HG03432 (cell line): ENCODE data around the gene LDLRAD4.

Experiments
- ATAC-seq: cut with Tn5 transposase; IDR thresholded peaks from one replicate; pipeline ENCODE4 v1.9.1; 2021; ENCODE audit warnings: mild to moderate bottlenecking, moderate library complexity; ENCODE audit not compliant: unreplicated experiment

Gene LDLRAD4

DNA sequence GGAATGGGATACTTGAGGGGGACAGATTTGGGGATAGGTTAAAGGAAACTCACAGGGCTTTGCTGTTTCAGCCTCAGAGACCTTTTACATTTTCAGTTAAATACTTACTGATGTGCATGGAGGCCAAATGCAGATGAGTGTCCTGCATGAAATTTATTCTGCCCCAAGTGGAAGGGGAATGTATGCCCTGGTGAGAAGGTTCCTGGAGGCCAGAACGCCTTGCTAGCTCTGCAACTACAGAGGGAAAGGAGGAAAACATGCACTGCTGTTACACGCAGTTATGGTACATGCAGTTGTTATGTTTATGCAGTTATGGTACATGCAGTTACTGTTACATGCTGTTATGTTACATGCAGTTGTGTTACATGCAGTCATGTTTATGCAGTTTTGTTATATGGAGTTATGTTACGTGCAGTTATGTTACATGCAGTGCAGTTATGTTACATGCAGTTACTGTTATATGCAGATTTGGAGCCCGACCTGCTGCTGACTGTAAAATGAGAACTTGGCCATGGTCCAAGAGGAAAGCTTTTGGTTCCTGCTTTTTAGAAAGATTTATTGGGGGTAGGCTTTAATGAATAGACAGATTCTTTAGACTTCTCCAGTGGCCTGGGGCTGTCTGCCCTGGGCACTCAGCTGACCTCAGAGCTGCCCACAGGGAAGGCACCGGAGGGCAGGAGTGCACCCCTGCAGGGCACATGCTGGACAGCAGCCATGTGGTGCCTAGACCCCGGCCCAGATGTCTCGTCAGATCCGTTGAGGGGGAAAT is 84.1 kb downstream of the LDLRAD4 start:
- no peak for ATAC-seq

DNA sequence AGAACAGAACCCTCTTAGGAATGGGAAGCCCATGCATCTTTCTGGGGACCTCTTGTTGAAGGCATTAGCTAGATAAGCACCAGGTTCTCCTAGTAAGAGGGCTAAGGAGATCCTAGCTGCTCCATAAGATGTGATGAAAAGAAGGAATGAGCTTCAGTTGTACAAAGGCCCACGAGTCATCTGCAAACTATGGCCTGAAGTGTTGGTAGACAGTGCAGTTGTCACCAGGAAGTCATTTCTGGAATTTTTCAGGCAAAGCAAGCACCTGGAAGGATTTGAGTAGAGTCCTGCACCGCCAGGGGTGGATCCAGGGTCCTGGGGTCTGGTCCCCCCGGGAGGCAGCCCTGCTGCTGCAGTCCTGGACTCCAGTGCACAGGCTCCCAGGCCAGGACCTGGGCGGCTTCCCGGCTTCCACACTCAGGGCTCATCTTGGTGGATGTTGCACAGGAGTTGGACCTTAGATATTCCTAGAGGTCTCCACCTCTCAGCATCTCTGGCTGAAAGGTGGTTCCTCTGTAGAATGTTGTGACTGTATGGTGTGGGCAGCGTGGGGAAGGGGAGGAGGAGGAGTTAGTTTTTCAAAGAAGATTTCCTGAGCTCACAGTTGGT is 85.3 kb downstream of the LDLRAD4 start:
- no peak for ATAC-seq

DNA sequence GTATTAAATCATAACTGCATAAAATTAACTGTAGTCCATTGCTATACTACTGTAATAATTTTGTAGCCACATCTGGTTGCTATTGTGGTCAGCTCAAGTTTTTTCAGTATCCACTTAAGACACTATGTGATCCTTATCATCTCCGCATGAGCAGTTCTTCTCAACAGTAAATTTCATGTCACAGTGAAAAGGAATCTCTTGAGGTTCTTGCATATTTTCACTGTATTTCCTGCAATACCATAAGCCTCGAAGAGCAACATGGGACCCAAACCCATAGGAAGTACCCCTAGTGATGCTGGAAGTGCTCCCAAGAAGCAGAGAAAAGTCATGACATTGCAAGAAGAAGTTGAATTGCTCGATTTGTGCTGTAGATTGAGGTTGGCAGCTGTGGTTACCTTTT is 86.7 kb downstream of the LDLRAD4 start:
- ATAC-seq = no peak

DNA sequence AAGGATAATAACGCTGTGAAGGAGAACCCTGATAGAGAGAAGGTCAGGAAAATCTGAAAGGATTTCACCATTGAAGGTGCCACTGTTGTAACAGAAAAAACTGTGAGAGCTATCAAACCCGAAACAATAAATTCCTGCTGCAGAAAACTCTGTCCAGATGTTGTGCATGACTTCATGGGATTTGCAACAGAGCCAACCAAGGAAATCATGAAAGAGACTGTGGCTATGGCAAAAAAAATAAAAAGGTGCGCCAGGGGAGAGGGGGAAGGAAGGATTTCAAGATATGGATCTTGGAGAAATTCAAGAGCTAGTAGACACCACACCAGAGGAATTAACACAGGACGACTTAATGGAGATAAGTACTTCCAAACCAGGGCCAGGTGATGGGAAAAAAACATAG is 88.0 kb downstream of the LDLRAD4 start:
- no peak for ATAC-seq

DNA sequence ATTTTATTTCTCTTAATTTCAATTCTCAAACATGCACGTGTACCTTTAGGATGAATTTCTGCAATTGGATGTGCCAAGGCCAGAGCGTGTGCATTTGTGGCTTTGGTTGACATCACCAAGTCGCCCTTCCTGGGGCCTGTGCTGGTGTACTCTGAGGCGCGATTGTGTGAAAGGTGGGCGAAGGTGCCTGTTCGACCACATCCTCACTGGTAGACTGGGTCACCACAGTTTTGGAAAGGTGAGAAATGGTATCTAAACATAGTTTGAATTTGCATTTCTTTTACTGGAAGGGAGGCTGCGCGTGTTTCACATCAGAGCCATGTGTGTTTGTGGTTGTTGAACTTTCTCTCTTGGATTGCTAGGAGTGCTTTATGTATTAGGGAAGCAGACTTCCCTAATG is 89.8 kb downstream of the LDLRAD4 start:
- no peak for ATAC-seq

DNA sequence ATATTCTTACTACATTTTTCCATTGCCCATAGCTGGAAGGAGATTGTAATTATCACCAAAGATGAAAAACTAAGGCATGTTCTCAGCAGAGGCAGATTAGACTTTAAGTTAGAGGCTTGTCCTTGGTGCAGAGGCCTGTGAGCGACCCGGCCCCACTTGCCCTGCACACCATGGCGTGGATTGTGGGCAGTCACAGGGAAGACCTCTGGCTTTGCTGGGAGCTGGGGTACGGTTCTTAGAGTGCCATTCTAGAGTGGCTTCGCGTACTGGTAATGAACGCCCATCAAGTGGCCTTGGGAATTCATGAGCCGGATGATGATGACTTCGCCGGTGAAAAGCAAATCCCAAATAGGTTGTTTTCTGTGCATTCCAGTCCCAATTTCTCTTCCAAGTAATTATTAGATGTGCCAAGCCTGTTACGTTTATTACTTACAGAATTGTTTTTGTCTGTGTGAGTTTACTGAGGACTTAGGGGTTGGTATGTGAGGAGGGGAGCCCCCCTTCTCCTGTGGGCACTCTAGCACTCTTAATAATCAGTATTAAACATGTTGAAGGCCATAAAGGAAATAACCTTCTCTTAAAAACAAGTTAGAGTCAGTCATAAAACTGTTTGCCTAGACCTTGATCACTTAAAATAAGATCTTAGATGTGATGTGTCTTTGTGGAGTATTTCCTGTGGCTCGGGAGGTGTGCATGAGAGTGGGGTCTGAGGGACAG is 90.6 kb downstream of the LDLRAD4 start:
- no peak for ATAC-seq

DNA sequence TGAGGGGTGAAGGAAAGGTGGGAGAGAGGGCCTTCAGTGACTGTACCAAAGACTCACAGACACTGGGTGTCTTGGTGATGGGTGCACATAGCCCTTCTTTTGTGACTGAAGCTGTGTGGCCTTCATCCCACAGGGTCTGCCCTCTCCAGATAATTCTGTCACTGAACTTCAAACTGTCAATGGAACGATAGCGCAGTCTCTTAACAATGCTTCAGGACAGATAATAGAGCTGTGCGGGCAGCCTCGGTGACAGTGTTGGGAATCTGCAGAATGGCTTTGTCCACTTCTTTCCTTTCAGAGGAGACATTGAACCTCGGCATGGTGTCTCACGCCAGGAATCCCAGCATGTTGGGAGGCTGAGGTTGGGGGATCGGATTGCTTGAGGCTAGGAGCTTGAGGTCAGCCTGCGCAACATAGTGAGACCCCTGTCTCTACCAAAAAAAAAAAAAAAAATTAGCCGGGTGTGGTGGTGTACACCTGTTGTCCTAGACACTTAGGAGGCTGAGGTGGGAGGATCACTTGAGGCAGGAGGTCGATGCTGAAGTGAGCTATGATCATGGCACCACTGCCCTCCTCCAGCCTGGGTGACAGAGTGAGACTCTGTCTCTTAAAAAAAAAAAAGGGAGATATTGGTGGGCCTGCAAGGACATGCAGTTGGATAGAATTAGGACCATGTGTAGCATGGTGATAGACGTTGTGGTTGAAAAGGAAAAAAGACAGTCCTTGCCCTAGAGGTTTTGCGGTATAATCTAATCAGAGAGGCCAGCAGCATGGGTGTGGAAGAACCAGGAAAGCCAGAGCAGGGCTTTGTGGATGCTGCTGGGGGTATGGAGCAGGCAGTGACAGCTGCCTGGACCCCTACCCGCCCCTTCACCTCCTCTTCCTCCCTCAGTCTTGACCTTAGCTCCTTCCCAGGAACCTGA is 91.4 kb downstream of the LDLRAD4 start:
- no peak for ATAC-seq

DNA sequence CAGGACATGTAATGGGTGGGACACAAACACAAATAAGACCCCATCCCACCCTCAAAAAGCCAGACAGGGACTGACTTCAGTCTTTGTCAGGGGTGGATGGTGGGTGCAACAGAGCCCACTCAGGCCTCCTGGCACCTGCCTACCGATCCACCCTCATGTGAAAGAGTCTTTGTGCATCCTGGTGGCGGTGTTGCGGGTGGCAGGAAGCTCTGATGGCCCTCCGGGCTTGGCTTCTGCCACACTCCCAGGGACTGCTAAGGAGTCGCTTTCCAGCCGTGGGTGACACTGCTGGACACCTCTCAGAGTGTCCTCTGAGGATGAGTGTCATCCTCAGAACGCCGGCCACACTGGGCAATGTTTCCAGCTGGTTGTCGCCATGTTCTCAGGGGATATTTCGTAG is 92.6 kb downstream of the LDLRAD4 start:
- no peak for ATAC-seq

DNA sequence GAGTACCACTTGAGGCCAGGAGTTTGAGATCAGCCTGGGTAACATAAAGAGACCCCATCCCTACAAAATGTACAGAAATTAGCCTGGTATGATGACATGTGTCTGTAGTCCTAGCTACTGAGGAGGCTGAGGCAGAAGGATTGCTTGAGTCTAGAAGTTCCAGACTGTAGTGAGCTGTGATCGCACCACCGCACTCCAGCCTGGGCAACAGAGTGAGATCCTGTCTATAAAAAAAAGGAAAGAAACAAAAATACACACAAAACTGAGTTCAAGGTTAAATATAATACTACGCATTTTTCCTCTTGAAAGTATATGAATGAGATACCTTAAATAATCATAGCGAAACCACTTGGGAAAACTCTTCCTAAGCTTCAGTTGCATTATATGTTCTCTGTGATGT is 94.0 kb downstream of the LDLRAD4 start:
- ATAC-seq = no peak

DNA sequence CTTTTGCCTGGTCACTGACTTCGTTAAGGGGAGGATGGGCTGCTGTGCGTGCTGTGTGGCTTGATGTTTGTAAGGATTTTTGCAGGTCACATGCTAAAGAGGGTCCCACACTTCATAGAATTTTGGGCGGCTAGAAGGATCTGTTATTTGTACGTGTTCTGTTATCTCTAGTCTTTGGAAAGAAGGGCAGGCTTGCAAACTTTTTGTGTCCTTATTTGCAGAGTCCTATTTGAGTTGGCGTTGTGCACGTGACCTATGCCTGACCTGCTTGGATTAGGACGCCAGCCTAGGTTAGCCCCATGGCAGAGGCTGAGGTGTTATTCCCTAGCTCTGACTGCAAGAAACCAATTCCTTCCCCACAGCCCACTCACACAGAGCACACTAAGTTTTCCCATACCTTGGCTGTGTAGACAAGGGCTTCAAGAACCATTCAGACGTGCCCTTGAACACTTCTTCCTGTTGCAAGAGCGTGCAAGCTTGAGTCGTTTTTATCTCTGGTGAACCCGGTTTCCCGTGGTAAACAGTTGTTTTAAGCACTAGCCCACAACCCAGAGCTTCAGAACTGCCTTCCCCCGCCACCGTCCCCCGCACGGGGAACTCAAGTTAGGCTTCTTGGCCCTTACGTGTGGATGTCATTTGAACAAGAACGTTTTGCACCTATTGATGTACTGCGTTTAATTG is 94.6 kb downstream of the LDLRAD4 start:
- no peak for ATAC-seq

DNA sequence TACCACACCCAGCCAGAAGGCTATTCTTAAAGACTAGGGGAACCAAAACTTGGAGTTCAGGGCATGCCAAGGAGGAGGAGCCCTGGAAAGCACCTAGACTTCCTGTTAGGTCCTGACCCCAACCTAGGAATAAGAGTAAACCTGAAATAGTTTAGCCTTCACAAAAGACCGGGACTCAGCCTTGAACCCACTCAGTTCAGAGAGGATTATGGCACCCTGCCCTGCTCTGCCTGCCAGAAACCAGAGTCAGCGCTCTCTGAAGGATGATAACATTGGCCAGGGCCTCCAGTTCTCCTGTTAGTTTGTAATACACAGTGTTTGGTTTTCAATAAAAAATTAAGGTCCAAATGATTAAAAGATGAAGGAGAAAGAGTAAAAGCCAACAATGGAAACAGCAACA is 96.4 kb downstream of the LDLRAD4 start:
- no peak for ATAC-seq

DNA sequence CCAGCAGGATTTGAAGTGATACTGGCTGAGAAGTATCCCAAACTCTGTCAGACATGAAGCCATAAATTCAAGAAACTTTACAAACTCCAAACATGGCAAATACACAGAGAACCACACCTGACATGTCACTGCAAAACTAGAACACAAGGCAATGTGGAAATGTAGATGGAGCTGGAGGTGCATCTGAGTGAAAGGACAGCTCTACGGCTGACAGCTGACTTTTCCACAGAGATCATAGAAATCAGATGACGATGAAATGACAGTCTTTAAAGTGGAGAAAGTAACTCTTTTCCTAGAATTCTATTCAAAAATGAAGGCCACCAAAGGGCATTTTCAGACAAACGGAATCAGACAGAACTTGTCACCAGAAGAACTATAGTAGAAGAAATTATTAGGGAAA is 97.5 kb downstream of the LDLRAD4 start:
- no peak for ATAC-seq

DNA sequence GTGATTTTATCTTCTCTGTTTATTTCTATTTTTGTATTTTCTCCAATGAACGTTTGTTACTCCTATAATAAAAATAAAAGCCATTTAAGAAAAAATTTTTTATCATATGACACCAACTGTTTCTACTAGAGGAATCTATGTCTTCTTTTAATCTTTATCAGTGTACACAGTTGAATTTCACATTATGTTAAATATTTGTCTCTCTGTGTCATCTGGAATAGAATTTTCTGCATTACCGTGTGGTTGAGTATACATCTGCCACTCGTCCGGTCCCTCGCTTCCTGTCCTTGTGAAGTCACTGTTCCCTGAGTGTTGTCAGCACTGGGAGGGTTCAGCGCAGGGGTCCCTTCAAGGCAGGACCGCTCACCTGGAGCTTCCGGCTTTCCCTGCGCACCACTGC is 99.2 kb downstream of the LDLRAD4 start:
- no peak for ATAC-seq

DNA sequence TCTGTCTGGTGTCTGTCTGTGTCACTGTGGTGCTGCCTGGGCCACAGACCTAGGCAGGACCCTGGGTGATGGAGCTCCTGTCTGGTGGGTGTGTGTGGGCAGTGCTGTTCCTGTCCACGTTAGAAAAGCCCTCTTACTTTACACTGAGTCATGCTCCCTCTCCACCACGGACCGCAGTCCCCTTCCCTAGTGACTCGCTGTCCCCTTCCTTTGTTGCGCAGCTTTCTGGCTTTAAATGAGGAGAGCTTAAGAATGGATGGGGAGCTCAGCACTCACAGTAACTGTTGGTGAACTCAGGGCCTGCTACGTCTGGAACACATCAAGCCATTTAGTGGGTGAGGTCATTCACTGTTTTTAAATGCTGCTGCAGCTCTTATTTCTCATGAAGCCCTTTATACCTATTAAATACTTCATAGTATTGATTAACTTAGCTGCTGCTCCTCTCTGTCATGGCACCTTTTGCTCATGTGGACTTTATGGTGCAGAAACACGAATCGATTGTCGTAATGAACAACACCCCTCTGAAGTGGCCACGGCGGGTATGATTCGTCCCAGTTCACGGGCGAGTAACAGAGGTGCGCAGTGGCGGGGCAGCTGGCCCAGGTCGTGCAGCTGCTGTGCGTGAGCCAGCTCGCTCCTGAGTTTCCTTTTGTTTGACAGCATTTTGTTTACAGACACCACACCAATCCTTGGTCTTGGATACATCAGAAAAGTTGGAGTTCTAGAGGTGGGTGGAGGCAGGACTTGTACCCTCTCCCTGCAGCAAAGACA is 100.4 kb downstream of the LDLRAD4 start:
- no peak for ATAC-seq

DNA sequence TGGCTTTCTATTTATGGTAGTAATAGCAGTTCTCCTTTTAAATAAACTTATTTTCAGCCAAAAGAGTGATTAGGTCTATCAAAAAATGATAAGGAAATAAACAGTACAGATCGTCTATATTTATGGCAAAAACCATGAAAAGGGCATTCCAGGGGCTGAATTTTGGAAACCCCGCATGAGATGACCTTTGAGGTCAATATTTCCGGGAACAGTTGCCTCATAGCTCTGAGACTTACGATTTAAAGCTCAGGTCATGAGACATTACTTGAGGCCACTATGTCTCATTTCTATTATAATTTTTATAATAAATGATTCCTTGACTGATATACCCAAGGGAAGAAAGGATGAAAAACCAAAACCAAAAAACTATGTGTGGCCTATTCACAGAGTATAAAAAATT is 101.1 kb downstream of the LDLRAD4 start:
- ATAC-seq = no peak

DNA sequence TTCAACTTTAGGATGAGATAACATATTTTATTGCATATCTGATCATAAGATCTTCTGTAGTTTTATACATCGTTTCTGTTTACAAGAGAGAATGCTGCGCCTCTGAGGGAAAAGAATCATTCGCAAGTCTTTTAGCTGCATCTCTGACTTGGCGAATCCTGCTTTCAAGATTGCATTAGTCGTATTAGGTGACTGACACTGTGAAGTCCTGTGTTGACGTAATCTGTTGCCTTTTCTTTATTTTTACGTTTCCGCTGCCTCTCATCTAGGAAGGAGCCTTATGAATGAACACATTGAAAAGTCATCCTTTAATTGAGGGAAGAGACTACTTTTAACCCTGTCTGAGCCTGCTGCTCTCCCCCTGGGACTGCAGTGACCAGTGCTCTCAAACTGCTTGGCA is 101.5 kb downstream of the LDLRAD4 start:
- no peak for ATAC-seq

DNA sequence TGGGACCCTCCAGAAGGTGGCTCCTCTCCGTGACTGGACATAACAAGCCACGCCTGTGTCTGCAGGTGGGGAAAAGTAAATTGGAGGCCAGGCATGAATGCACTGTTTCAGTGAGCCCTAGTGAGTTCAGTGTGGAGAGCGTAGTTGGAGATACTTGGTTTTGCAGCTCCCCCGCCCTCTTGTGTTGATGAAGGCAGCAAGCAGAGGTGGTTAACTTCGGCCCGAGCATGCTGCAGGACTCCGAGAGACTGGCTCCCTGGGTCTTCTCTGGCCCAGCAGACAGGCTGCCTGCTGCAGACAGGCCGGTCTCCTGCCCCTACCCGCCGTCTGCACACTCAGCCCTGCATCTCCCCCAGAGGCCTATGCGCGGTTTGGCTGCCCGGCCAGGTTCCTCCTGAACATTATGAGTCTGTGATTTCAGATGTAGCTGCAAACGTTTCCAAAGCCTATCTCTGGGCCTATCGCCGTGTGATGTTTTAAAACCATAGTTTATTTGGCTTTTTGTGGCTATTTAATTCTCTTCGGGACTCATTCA is 102.4 kb downstream of the LDLRAD4 start:
- ATAC-seq = no peak

DNA sequence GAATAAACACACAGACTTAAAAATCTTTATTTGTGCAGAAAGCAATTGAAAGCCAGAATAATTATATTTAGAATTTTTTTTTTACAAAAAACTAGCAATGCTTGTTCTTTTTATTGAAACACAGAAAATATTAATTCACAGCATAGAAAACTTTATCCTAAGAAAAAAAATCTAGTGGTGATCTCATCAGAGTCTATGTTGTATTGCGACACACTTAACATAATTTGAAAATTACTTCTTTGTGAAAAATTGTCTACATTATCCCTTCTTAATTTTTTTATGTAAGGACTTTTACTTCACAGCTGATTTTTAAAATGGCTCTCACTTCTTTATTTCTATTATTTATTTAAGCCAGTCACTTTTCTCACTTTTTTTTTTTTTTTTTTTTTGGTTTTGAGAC is 103.4 kb downstream of the LDLRAD4 start:
- no peak for ATAC-seq

DNA sequence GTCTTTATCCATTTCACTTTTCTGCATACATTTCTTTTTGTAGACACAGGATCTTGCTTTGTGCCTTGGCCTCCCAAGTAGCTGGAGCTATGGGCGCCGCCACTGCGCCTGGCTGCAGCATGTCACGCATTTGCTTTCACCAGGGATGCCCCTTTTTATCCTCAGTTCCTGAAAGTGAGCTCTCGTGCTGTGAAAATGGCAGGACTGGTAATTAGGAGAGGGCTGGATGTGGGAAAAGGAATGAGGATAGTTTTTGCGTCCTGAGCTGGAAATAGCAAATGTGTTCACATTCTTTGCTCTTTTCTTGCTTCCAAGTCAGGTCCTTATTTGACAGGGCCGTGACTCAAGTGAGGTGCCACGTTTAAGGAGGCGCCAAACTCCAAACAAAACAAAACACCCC is 104.6 kb downstream of the LDLRAD4 start:
- ATAC-seq = no peak

DNA sequence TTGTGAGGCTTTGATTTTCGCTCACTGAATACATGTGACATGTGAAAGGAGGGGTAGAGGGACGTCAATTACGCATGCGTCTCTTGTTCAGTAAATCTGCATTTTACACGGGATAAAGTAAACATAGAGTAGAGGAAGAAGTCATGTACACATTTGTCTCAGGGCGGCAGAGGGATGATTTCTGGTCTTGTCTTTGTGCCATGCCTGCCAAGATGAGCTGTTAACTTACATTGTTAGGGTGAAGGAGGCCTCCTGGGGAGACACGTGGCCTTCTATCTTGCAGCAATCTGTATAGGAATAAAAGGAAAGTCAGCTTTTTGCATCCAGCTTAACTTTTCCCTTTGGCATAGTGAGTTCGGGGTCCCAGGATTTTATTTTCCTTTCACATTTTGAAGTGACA is 106.3 kb downstream of the LDLRAD4 start:
- ATAC-seq = no peak
